ENCODE measurements around the gene FOXN3. TPM values are rescaled to one million over a fixed set of nuclear protein-coding genes. Genes with fewer than 3 reads are reported as not detected.

FOXN3 gene
- polyA plus RNA-seq, 1 donor (not counting 4 experiments of a cell fraction or from before 2014, with no cell fraction given) = 10.2 TPM

DNA sequence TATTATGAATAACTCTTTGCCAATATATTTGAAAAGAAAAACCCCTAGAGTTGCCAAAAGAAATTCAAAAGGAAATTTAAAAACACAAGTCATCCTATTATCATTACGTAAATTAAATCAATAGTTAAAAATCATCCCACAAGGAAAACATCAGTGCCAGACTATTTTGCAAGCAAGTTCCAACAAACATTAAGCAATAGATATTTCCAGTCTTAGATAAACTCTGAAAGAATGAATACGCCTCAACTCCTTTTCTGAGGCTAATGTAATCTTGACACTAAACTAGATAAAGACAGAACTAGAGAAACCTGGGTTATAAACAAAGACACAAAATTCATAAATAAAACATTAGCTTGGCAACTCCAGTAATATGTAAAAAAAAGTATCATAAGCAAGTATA, 245.9 kb downstream of the FOXN3 start:
- no peaks in the 10 kb centered on the region for H3K36me3 ChIP-seq (ENCODE audit: control insufficient read depth in 2 of 2, extremely low read depth in 1 of 2, insufficient read depth in 2 of 2, low read length in 2 of 2)
- no peak overlapping the region for H3K9ac ChIP-seq (ENCODE audit: control insufficient read depth, extremely low read depth, insufficient read depth, low read length)
- no peak overlapping the region for H3K27ac ChIP-seq (ENCODE audit: control insufficient read depth, insufficient read depth, low read length)
- no peaks in the 10 kb centered on the region for H3K79me2 ChIP-seq (ENCODE audit: control insufficient read depth, insufficient read depth, low read length)
- H3K4me1 ChIP-seq (ENCODE audit: control insufficient read depth, extremely low read depth, insufficient read depth, low read length) = no peaks in the 10 kb centered on the region
- no peak overlapping the region for H3K4me2 ChIP-seq (ENCODE audit: control insufficient read depth, extremely low read depth, insufficient read depth, low read depth, low read length)
- no peak for TF ChIP-seq EZH2 (IDR thresholded peaks at IDR 0.05; ENCODE audit: low read length)
- TF ChIP-seq, protein P1, sequence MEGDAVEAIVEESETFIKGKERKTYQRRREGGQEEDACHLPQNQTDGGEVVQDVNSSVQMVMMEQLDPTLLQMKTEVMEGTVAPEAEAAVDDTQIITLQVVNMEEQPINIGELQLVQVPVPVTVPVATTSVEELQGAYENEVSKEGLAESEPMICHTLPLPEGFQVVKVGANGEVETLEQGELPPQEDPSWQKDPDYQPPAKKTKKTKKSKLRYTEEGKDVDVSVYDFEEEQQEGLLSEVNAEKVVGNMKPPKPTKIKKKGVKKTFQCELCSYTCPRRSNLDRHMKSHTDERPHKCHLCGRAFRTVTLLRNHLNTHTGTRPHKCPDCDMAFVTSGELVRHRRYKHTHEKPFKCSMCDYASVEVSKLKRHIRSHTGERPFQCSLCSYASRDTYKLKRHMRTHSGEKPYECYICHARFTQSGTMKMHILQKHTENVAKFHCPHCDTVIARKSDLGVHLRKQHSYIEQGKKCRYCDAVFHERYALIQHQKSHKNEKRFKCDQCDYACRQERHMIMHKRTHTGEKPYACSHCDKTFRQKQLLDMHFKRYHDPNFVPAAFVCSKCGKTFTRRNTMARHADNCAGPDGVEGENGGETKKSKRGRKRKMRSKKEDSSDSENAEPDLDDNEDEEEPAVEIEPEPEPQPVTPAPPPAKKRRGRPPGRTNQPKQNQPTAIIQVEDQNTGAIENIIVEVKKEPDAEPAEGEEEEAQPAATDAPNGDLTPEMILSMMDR (optimal IDR thresholded peaks at IDR 0.05 in 1 of 3, IDR thresholded peaks at IDR 0.05 in 1 of 3, conservative IDR thresholded peaks at IDR 0.05 in 1 of 3; ENCODE audit: extremely low read depth in 1 of 3, insufficient read depth in 2 of 3, low read length in 3 of 3) = no peak
- H3K4me3 ChIP-seq (ENCODE audit: control insufficient read depth in 2 of 3, extremely low read depth in 1 of 3, insufficient read depth in 2 of 3, low read depth in 1 of 3, low read length in 3 of 3) = no peak overlapping the region
- no peaks in the 10 kb centered on the region for H3K9me3 ChIP-seq (ENCODE audit: control insufficient read depth, low read depth, low read length)
- DNase-seq (ENCODE audit: low read depth, low spot score) (no peak), FAIRE-seq (no peak)
- no peak overlapping the region for H2AFZ ChIP-seq (ENCODE audit: control insufficient read depth, low read length)
- H3K27me3 ChIP-seq (ENCODE audit: control insufficient read depth, extremely low read depth, insufficient read depth, low read length) = no peaks in the 10 kb centered on the region
- H3K9me1 ChIP-seq (ENCODE audit: control insufficient read depth, extremely low read depth, insufficient read depth, low read length) = no peaks in the 10 kb centered on the region
- dilution Hi-C loops (cut with MboI; ENCODE audit: extremely low pct_ligation_motif_present, low sequenced_read_pairs) = no loop called here
- no peaks in the 10 kb centered on the region for H4K20me1 ChIP-seq (ENCODE audit: control insufficient read depth, extremely low read depth, insufficient read depth, low read length)

DNA sequence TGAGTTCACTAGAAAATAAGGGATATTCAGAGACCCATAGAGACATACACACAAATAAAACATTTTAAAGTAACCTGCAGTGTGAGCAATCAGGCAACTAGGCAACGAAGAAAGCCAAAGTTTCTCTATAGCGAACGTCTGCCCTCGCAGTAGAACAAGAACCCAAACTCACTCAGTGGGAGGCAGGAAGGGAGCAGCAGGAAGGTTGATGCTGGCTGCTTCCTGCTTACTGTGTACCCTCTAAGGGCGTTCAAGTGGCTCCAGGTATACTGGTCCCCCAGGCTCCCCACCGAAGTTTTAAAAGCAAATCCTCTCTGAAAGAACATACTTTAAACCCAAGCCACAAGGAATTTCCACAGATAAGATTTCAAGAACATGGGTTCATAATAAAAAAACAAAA, 249.3 kb downstream of the FOXN3 start:
- Histone ChIP-seq H3K9ac (ENCODE audit: control insufficient read depth, extremely low read depth, insufficient read depth, low read length) (no peak overlapping the region), H4K20me1 (ENCODE audit: control insufficient read depth, extremely low read depth, insufficient read depth, low read length) (no peaks in the 10 kb centered on the region), H3K27me3 (ENCODE audit: control insufficient read depth, extremely low read depth, insufficient read depth, low read length) (no peaks in the 10 kb centered on the region), H3K4me1 (ENCODE audit: control insufficient read depth, extremely low read depth, insufficient read depth, low read length) (no peaks in the 10 kb centered on the region), H3K9me3 (ENCODE audit: control insufficient read depth, low read depth, low read length) (no peaks in the 10 kb centered on the region), H3K36me3 (ENCODE audit: control insufficient read depth in 2 of 2, extremely low read depth in 1 of 2, insufficient read depth in 2 of 2, low read length in 2 of 2) (no peaks in the 10 kb centered on the region), H3K27ac (ENCODE audit: control insufficient read depth, insufficient read depth, low read length) (no peak overlapping the region), H3K79me2 (ENCODE audit: control insufficient read depth, insufficient read depth, low read length) (no peaks in the 10 kb centered on the region), H2AFZ (ENCODE audit: control insufficient read depth, low read length) (no peak overlapping the region), H3K4me3 (ENCODE audit: control insufficient read depth in 2 of 3, extremely low read depth in 1 of 3, insufficient read depth in 2 of 3, low read depth in 1 of 3, low read length in 3 of 3) (no peak overlapping the region), H3K4me2 (ENCODE audit: control insufficient read depth, extremely low read depth, insufficient read depth, low read depth, low read length) (no peak overlapping the region), H3K9me1 (ENCODE audit: control insufficient read depth, extremely low read depth, insufficient read depth, low read length) (no peaks in the 10 kb centered on the region)
- no peak for TF ChIP-seq EZH2 (IDR thresholded peaks at IDR 0.05; ENCODE audit: low read length)
- TF ChIP-seq, protein P1 (optimal IDR thresholded peaks at IDR 0.05 in 1 of 3, IDR thresholded peaks at IDR 0.05 in 1 of 3, conservative IDR thresholded peaks at IDR 0.05 in 1 of 3; ENCODE audit: extremely low read depth in 1 of 3, insufficient read depth in 2 of 3, low read length in 3 of 3) = no peak
- DNase-seq (ENCODE audit: low read depth, low spot score) (no peak), FAIRE-seq (no peak)
- dilution Hi-C loops (cut with MboI; ENCODE audit: extremely low pct_ligation_motif_present, low sequenced_read_pairs) = no loop called here
